Immature natural killer cell (primary cell): Measurements from ENCODE around the gene CPEB2. TPM values are rescaled to one million over a fixed set of nuclear protein-coding genes. Genes with fewer than 3 reads are reported as not detected.

Experiments
- DNase-seq, 3 donors: peaks; one replicate each; pipeline ENCODE4 v3.0.0; 2022; ENCODE audit warnings: mixed read lengths in 1 of 3
- H3K27ac Mint-ChIP-seq, 6 donors: one replicate each; pipeline ENCODE4 v1.8.0; 2020; ENCODE audit warnings: mixed read lengths in 6 of 6, mild to moderate bottlenecking in 5 of 6, inconsistent platforms in 4 of 6, moderate library complexity in 3 of 6
- H3K27me3 Mint-ChIP-seq, 3 donors: one replicate each; pipeline ENCODE4 v1.8.0; 2020 to 2021; ENCODE audit warnings: low read depth in 3 of 3, mild to moderate bottlenecking in 3 of 3, mixed read lengths in 3 of 3, moderate library complexity in 3 of 3, inconsistent platforms in 1 of 3
- H3K36me3 Mint-ChIP-seq, 3 donors: one replicate each; pipeline ENCODE4 v1.8.0; 2020; ENCODE audit warnings: mixed read lengths in 3 of 3, inconsistent platforms in 2 of 3, mild to moderate bottlenecking in 2 of 3
- H3K4me1 Mint-ChIP-seq, 2 donors: one replicate each; pipeline ENCODE4 v1.8.0; 2020; ENCODE audit warnings: inconsistent platforms in 2 of 2, mild to moderate bottlenecking in 2 of 2, mixed read lengths in 2 of 2, moderate library complexity in 1 of 2
- H3K4me3 Mint-ChIP-seq, 5 donors: one replicate each; pipeline ENCODE4 v1.8.0; 2020; ENCODE audit warnings: mild to moderate bottlenecking in 5 of 5, mixed read lengths in 5 of 5, inconsistent platforms in 3 of 5, moderate library complexity in 3 of 5
- H3K9me3 Mint-ChIP-seq, 6 donors: one replicate each; pipeline ENCODE4 v1.8.0; 2020; ENCODE audit warnings: mild to moderate bottlenecking in 6 of 6, mixed read lengths in 6 of 6, inconsistent platforms in 4 of 6, moderate library complexity in 3 of 6
- polyA plus RNA-seq, 3 donors: library from polyadenylated mRNA; unstranded; fragments of 300-500 nt; fragmentation: Illumina TruSeq; gene quantifications; one replicate each; pipeline ENCODE4 v1.2.3, GENCODE V29; 2021

The CPEB2 gene
- polyA plus RNA-seq, 3 donors from 2014 or later, result 0.74 to 1.8 (median 1.4) TPM

DNA sequence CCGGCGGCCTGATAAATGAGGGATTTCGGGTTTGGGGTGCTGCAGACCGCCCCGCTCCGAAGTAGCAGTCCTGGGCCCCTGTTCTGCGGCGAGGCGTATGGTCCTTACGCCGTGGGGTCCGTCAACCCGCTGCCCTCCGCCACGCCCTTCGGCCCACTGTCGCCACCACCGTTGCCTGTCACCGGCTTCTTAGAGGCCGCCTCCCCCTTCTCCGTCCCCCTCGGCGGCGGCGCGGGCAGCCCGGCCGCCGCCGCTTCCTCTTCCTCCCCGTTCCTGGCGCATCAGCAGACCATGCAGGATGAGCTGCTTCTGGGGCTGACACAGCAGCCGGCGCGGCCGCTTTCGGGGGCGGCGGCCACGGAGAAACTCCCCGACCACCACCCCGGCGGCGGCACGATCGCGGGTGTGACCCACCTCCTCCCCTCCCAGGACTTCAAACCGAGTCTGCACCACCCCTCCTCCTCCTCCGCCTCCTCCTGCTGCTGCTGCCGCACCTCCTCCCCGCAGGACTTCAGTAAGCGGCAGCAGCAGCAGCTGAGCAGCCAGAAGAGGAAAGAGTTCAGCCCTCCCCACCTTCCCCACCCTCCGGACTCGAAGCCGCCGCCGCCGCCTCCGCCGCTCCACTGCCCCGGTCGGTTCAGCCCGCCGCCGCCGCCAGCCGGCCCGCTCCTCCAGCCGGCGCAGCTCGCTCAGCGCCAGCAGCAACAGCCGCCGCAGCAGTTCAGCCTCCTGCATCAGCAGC, 549 bp downstream of the CPEB2 start:
- peaks cover 29 to 39% of the 10 kb centered on the region in 2 donors for H3K4me1 Mint-ChIP-seq
- DNase-seq, result peak; percentile 86 to 89 (median 88)
- H3K9me3 Mint-ChIP-seq, result no peaks in the 10 kb centered on the region
- peaks cover 12 to 30% (median 15%) of the 10 kb centered on the region in 3 donors for H3K27me3 Mint-ChIP-seq
- H3K27ac Mint-ChIP-seq, result peak overlapping the region; percentile 91 to 98 (median 94)
- peak overlapping the region; percentile 92 to 95 (median 93) for H3K4me3 Mint-ChIP-seq
- peaks cover 0 to 6% (median 5%) of the 10 kb centered on the region in 3 donors for H3K36me3 Mint-ChIP-seq

DNA sequence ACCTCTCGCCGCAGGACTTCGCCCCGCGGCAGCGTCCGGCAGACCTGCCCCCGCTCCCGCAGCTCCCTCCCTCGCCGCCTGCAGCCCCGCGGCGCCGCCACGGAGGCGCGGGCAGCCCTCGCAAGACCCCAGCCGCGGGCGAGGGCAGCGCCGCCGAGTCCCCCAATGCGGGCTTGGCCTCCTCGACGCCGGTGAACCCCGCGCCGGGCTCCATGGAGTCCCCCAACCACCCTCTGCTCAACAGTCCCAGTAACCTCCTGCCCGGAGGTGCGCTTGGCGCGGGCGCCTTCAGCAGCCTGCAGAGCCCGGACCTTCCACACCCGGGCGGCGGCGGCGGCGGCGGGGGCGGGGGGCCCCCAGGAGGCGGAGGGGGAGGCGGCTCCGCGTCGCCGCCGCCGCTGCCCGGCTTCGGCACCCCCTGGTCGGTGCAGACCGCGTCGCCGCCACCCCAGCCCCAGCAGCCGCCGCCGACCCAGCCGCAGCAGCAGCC, 1.2 kb downstream of the CPEB2 start:
- peak in 2 of 3 donors; percentile 70 to 77 for DNase-seq
- Mint-ChIP-seq H3K27ac (peak overlapping the region in 4 of 6 donors; percentile 62 to 96 (median 88)), H3K4me3 (peak overlapping the region; percentile 92 to 95 (median 93)), H3K36me3 (peaks cover 0 to 10% (median 5%) of the 10 kb centered on the region in 3 donors), H3K4me1 (peaks cover 31 to 44% of the 10 kb centered on the region in 2 donors), H3K9me3 (no peaks in the 10 kb centered on the region), H3K27me3 (peaks cover 12 to 30% (median 15%) of the 10 kb centered on the region in 3 donors)

DNA sequence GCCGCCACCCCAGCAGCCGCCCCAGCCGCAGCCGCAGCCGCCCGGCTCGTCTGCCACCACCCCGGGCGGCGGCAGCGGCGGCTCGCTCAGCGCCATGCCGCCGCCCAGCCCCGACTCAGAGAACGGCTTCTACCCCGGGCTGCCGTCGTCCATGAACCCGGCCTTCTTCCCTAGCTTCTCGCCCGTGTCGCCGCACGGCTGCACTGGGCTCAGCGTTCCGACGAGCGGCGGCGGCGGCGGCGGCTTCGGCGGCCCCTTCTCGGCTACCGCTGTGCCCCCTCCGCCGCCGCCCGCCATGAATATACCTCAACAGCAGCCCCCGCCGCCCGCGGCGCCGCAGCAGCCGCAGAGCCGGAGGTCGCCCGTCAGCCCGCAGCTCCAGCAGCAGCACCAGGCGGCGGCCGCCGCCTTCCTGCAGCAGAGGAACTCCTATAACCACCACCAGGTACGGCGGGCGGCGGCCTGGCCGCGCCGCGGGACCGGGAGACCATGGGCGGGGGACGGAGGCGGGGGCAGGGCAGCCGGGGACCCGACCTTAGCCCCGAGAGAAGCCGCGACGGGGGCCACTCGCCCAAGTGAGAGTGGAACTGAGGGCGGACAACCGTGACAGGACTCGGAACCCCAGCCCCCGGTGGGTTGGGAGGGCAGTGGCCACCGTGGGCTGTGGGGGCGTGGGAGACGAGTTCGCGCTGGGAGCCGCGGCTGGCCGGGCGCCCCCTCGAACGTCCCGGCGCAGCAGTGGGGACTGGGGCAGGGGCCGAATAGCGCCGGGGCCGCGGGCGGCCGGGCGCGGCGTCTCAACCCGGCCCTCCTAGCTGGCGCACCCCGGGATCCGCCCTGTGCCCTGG, 1.8 kb downstream of the CPEB2 start:
- peaks cover 12 to 30% (median 15%) of the 10 kb centered on the region in 3 donors for H3K27me3 Mint-ChIP-seq
- peaks cover 31 to 44% of the 10 kb centered on the region in 2 donors for H3K4me1 Mint-ChIP-seq
- peak overlapping the region; percentile 64 to 86 (median 79) for H3K4me3 Mint-ChIP-seq
- H3K9me3 Mint-ChIP-seq, result no peaks in the 10 kb centered on the region
- peak; percentile 57 to 72 (median 69) for DNase-seq
- peaks cover 0 to 10% (median 5%) of the 10 kb centered on the region in 3 donors for H3K36me3 Mint-ChIP-seq
- H3K27ac Mint-ChIP-seq, result peak overlapping the region; percentile 34 to 76 (median 62)

DNA sequence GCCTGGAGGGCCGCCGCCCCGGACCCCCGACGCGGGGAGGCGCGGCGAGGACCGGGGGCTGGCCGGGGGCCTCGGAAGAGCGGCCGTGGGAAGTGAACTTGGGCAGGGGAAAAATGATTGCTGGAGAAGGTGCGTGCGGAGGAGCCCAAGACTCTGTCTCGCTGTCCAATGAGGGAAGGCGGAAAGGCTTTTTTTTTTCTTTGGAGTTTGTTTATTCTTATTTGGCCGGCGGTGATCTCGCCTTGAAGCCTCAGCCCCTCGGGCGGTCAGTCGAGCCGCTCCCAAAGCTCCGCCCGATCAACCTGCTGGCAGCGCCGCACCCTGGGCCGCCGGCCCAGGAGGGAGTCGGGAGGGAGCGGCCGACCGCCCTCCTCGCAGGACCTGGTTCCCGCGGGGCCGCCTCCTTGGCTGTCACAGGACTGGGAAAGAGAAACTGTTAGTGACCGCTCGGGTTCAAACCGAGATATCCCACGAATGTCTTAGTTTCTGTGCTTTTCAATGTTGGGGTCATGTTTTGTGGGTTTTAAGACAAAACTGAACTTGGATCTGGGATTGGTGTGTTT, 2.5 kb downstream of the CPEB2 start:
- H3K27ac Mint-ChIP-seq, result peak overlapping the region; percentile 68 to 95 (median 90)
- peaks cover 0 to 11% (median 5%) of the 10 kb centered on the region in 3 donors for H3K36me3 Mint-ChIP-seq
- peaks cover 29 to 49% of the 10 kb centered on the region in 2 donors for H3K4me1 Mint-ChIP-seq
- H3K27me3 Mint-ChIP-seq, result peaks cover 12 to 33% (median 13%) of the 10 kb centered on the region in 3 donors
- DNase-seq, result peak; percentile 32 to 41 (median 40)
- H3K4me3 Mint-ChIP-seq, result peak overlapping the region; percentile 79 to 94 (median 86)
- H3K9me3 Mint-ChIP-seq, result no peaks in the 10 kb centered on the region

DNA sequence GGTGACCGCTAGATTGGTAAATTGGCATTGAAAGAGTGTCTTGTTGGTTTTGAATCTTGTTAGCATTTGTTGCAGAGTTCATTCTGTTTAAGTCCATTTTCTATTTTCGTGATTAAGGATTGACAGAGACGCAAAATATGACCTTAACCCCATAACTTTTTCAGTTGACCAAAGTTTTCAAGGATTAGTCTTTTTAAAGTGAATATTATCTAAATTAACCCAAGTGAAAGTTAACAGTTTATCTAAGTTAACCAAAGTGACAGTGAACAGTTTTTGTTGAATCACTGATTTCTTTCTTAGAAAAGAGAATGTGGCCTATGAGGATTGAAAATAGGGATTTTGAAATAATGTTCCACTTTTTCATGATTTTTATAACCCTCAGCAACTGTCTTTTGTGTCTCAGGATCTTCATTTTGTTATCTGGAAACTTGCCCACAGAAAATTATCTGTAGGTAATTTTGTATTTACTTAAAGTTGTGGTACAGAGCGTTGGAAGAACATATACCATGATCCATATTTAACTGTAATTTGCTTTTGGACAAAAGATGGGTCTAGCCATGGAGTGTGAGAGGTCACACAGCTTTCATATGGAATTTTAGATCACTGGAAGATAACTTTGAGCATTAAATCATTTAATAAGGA, 3.3 kb downstream of the CPEB2 start:
- H3K9me3 Mint-ChIP-seq, result no peaks in the 10 kb centered on the region
- H3K4me3 Mint-ChIP-seq, result peak overlapping the region; percentile 79 to 94 (median 86)
- peaks cover 29 to 55% of the 10 kb centered on the region in 2 donors for H3K4me1 Mint-ChIP-seq
- peaks cover 12 to 33% (median 13%) of the 10 kb centered on the region in 3 donors for H3K27me3 Mint-ChIP-seq
- H3K27ac Mint-ChIP-seq, result peak overlapping the region; percentile 68 to 93 (median 90)
- peaks cover 0 to 18% (median 5%) of the 10 kb centered on the region in 3 donors for H3K36me3 Mint-ChIP-seq
- DNase-seq, result no peak

DNA sequence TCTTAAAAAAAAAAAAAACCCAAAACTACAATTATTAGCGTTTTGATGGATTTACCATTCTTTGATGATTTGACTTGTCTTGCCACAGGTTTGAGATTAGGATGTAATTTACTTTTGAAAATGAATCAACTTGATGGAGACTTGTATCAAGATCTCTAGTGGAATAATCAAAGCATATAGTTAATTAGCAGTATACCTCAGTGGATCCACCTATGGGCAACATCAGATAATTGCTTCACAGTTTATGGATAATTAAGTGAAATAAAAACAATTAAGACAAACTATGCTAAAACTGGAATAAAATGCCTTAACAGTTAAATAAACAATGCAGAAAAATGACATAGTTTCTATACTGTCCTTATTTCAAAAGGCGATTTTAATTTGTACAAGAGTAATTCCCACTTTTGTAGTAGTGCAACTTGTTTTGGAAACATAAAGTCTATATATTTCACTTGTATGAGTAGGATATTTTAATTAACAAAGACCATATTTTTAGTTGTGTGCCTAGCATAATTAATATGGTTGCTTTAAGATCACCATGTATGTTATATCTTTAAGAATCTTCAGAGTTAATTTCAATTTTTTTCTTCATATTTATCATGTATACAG, 4.2 kb downstream of the CPEB2 start:
- H3K9me3 Mint-ChIP-seq, result no peaks in the 10 kb centered on the region
- H3K4me3 Mint-ChIP-seq, result peak overlapping the region; percentile 26 to 56 (median 39)
- H3K4me1 Mint-ChIP-seq, result peaks cover 23 to 47% of the 10 kb centered on the region in 2 donors
- H3K36me3 Mint-ChIP-seq, result peaks cover 1 to 20% (median 5%) of the 10 kb centered on the region in 3 donors
- H3K27me3 Mint-ChIP-seq, result peaks cover 12 to 29% (median 13%) of the 10 kb centered on the region in 3 donors
- DNase-seq, result peak; percentile 20 to 33 (median 30)
- H3K27ac Mint-ChIP-seq, result peak overlapping the region in 5 of 6 donors; percentile 25 to 73 (median 37)

DNA sequence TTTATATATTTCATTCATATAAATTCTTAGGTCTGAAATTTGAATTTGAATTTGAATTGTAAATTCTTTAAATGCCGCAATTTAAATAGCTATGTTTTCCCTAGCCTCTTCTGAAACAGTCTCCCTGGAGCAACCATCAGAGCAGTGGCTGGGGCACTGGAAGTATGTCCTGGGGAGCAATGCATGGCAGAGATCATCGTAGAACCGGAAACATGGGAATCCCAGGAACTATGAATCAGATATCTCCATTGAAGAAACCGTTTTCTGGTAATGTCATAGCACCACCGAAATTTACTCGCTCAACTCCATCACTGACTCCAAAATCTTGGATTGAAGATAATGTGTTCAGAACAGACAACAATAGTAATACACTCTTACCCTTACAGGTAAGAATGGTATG, 4.9 kb downstream of the CPEB2 start:
- no peak for DNase-seq
- Mint-ChIP-seq H3K27ac (no peak overlapping the region), H3K4me1 (peaks cover 23 to 46% of the 10 kb centered on the region in 2 donors), H3K27me3 (peaks cover 9 to 25% (median 13%) of the 10 kb centered on the region in 3 donors), H3K36me3 (peaks cover 5 to 23% (median 6%) of the 10 kb centered on the region in 3 donors), H3K9me3 (no peaks in the 10 kb centered on the region), H3K4me3 (no peak overlapping the region)

DNA sequence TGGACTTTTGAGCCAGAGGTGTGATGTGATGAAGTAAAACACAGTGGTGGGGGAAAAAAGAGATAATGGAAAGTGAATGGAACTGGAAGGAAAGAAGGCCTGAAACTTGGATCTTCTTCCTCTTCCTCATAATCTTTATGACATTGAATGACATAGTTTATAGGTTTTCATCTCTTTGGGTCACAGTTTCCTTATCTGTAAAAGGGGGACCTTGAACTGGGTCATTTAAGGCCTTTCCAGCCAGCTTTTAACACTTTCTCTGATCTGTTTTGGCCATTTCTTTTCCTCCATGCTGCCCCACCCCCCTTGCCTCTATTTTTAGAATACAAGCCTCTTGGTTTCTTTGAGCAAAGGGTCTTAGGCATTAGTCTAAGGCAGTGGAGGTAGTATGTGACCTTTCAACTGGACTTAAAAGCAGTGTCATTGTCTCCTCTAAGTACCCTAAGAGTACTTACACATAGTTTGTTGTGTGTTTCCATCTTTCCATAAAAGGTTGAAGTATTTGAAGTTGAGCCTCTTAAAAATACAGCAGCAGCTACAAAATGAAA, 7.8 kb downstream of the CPEB2 start:
- no peak for DNase-seq
- H3K27ac Mint-ChIP-seq, result peak overlapping the region in 1 of 6 donors; percentile 6
- no peak overlapping the region for H3K4me3 Mint-ChIP-seq
- H3K4me1 Mint-ChIP-seq, result peaks cover 23 to 42% of the 10 kb centered on the region in 2 donors
- no peaks in the 10 kb centered on the region for H3K9me3 Mint-ChIP-seq
- peaks cover 0 to 4% (median 4%) of the 10 kb centered on the region in 3 donors for H3K27me3 Mint-ChIP-seq
- peaks cover 5 to 23% (median 6%) of the 10 kb centered on the region in 3 donors for H3K36me3 Mint-ChIP-seq

DNA sequence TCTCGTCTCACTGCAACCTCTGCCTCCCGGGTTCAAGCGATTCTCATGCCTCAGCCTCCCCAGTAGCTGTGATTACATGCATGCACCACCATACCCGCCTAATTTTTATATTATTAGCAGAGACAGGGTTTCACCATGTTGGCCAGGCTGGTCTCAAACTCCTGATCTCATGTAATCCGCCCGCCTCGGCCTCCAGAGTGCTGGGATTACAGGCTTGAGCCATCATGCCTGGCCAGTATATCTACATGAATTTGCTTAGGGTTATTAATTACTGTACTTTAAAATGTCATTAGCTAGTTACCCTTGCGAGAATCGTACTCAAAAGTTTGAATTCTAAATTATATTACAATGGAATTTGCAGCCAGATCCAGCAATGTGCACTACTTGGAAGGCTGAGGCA, 8.9 kb downstream of the CPEB2 start:
- no peak for DNase-seq
- Mint-ChIP-seq H3K36me3 (peaks cover 5 to 23% (median 6%) of the 10 kb centered on the region in 3 donors), H3K4me3 (peak overlapping the region in 1 of 5 donors; percentile 30), H3K4me1 (peaks cover 12 to 31% of the 10 kb centered on the region in 2 donors), H3K27ac (no peak overlapping the region), H3K9me3 (no peaks in the 10 kb centered on the region), H3K27me3 (peaks cover 0 to 2% (median 0%) of the 10 kb centered on the region in 3 donors)

DNA sequence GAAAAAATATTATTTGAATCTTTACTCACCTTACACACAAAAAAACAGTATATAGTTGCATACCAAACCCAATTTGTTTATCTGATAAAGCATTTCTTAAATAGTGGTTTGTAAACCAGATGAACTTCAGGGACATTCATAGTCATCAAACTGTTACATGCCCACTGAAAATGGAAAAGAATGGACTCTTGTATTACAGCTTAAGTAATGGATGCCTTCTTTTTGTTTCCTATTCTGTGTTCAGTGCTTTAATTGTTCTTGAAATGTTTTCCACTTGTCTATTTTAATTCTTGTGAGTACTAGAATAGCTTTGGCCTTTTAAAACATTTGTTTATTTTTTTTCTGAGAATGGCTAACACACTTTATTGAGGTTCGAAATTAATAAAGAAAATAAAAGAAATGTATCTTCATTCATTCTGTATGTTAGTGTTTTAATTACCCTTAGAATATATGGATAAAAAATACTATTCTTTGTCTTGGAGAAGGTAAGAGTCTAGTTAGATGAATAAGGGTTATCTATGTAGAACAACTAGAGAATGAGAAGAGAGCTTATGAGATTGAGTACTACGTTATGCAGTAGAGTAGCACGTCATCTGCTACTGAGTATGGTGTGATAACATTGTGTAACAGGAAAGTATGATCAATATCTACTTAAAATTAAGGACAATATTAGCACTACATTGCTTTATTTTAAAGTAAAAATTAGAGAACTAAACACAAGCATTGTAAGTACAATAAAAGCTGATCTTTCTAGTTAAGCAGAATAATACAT, 9.9 kb downstream of the CPEB2 start:
- Mint-ChIP-seq H3K9me3 (no peaks in the 10 kb centered on the region), H3K27me3 (peaks cover 0 to 2% (median 0%) of the 10 kb centered on the region in 3 donors), H3K36me3 (peaks cover 4 to 25% (median 6%) of the 10 kb centered on the region in 3 donors), H3K27ac (no peak overlapping the region), H3K4me3 (no peak overlapping the region), H3K4me1 (peaks cover 6 to 22% of the 10 kb centered on the region in 2 donors)
- no peak for DNase-seq

DNA sequence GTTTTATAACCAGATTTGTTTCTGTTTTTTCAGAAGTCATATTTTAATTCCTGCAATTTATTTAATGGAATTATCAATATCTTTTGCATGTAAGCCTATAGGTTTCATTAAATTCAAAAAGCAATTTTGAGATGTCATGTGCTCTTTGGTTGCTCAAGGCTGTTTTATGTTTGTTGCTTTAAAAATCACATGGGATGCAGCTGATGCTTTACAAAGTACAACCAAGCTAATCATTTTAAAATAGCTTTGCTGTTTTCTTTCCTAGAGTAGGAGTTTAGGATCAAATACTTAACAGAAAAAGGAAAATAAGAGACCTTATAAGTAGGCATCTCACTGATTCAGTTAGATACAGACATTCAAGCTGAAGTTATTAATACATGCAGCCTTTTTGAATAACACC, 11.3 kb downstream of the CPEB2 start:
- peaks cover 0 to 29% (median 7%) of the 10 kb centered on the region in 3 donors for H3K36me3 Mint-ChIP-seq
- no peak for DNase-seq
- H3K4me1 Mint-ChIP-seq, result peaks cover 1 to 12% of the 10 kb centered on the region in 2 donors
- H3K4me3 Mint-ChIP-seq, result no peak overlapping the region
- H3K27ac Mint-ChIP-seq, result no peak overlapping the region
- peaks cover 0 to 2% (median 0%) of the 10 kb centered on the region in 3 donors for H3K27me3 Mint-ChIP-seq
- no peaks in the 10 kb centered on the region for H3K9me3 Mint-ChIP-seq

DNA sequence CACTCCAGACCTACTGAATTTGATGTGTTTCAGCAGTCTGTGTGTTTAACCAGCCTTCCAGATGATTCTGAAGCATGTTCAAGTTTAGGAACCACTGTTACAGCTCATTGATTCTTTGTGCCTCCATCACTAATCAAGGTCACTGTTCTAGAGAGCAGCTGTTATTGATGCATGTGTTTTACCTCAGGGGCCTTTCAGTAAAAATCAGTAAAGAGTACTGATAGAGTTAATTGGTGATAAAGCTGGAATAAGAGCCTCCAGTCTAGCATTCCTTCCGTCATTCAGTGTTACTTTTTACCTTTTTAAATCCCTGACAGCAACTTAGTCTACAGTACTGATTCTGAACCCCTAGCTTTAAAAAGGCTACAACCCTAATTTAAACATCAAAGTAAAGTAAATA, 12.9 kb downstream of the CPEB2 start:
- Mint-ChIP-seq H3K27me3 (no peaks in the 10 kb centered on the region), H3K36me3 (peaks cover 8 to 37% (median 15%) of the 10 kb centered on the region in 3 donors), H3K27ac (no peak overlapping the region), H3K9me3 (no peaks in the 10 kb centered on the region), H3K4me1 (peaks cover 3 to 16% of the 10 kb centered on the region in 2 donors), H3K4me3 (no peak overlapping the region)
- DNase-seq, result no peak
